Testis (tissue), 2 donors: ENCODE data around the gene EHMT2.

Experiments
- POLR2A ChIP-seq: fragments of 450-650 bp; IDR thresholded peaks from one replicate; pipeline ENCODE4 v1.6.1; 2017; ENCODE audit warnings: antibody characterized with exemption, mild to moderate bottlenecking, moderate library complexity
- TF ChIP-seq, protein P1 (sequence below), 3 experiments: fragments of 450-650 bp in 2 of 3; fragments of 200-600 bp in 1 of 3; sonication (generic) in 1 of 3; IDR thresholded peaks; one replicate each; pipeline ENCODE4 v1.5.1; 2016 to 2019; ENCODE audit warnings: antibody characterized with exemption in 3 of 3, mild to moderate bottlenecking in 2 of 3, moderate library complexity in 1 of 3

DNA sequence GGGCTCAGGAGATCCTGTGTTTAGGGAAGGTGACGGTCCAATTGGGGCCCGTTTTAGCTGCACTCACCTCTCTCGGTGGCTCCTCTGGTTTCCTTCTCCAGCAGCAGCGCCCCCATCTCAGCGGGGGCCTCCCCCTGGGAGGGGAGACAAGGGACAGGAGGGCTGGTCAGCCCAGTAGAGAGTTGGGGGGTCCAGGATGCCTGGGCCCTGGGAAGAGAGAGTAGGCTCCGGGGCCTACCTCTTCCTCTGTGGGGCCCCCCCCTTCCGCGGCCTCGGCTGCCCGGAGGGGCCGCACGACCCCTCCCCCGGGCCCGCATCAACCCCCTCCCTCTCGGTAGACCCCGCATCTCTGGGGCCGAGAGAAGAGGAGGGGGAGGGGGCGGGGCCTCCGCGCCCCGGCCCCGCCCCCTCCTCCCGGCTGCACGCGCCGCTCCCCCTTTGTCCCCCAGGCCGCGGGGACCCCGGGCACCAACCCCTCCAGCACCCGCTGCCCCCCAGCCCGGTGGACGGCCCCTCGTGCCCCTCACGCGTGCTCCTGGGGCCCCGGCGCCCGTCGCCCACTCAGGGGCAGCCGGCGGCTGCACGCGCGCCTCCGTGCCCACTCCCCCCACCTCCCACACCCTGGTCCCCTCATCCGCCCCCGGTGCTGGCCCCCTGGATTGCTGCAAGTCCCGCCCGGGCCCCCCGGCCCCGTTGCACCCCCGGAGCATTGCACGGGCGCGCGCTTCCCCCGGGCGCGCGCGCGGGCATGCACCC lies 464 bp downstream of the EHMT2 start:
- TF ChIP-seq, protein P1, sequence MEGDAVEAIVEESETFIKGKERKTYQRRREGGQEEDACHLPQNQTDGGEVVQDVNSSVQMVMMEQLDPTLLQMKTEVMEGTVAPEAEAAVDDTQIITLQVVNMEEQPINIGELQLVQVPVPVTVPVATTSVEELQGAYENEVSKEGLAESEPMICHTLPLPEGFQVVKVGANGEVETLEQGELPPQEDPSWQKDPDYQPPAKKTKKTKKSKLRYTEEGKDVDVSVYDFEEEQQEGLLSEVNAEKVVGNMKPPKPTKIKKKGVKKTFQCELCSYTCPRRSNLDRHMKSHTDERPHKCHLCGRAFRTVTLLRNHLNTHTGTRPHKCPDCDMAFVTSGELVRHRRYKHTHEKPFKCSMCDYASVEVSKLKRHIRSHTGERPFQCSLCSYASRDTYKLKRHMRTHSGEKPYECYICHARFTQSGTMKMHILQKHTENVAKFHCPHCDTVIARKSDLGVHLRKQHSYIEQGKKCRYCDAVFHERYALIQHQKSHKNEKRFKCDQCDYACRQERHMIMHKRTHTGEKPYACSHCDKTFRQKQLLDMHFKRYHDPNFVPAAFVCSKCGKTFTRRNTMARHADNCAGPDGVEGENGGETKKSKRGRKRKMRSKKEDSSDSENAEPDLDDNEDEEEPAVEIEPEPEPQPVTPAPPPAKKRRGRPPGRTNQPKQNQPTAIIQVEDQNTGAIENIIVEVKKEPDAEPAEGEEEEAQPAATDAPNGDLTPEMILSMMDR (IDR thresholded peaks at IDR 0.05) = no peak
- TF ChIP-seq POLR2A = no peak
